GM23248 (cell line): Measurements from ENCODE around the gene FOXE3. TPM values are rescaled to one million over a fixed set of nuclear protein-coding genes. Genes with fewer than 3 reads are reported as not detected.

Experiments used
- DNase-seq: peaks from one replicate; pipeline ENCODE4 v3.0.0-alpha.2; 2015
- H2AFZ ChIP-seq: fragments of 200-600 bp; sonication (generic); 2 replicates; pipeline ENCODE4 v1.6.1; 2016; ENCODE audit warnings: antibody characterized with exemption
- H3F3A ChIP-seq: fragments of 200-600 bp; sonication (generic); 2 replicates; pipeline ENCODE4 v1.6.1; 2016; ENCODE audit warnings: mild to moderate bottlenecking, antibody characterized with exemption, mixed run types; ENCODE audit not compliant: insufficient read depth
- H3K27ac ChIP-seq: fragments of 200-600 bp; sonication (generic); 2 replicates; pipeline ENCODE4 v1.5.1; 2016; ENCODE audit warnings: mild to moderate bottlenecking
- H3K27me3 ChIP-seq: fragments of 200-600 bp; sonication (generic); replicated peaks from 2 replicates; pipeline ENCODE4 v1.6.1; 2016; ENCODE audit warnings: mild to moderate bottlenecking; ENCODE audit not compliant: insufficient read depth
- H3K36me3 ChIP-seq: fragments of 200-600 bp; sonication (generic); 2 replicates; pipeline ENCODE4 v1.6.1; 2016; ENCODE audit warnings: low read depth, mild to moderate bottlenecking
- H3K4me1 ChIP-seq: fragments of 200-600 bp; sonication (generic); 2 replicates; pipeline ENCODE4 v1.6.1; 2016; ENCODE audit warnings: mild to moderate bottlenecking; ENCODE audit not compliant: insufficient read depth
- H3K4me2 ChIP-seq: fragments of 200-600 bp; sonication (generic); one replicate; pipeline ENCODE4 v1.6.1; 2016; ENCODE audit warnings: mild to moderate bottlenecking; ENCODE audit not compliant: unreplicated experiment
- H3K4me3 ChIP-seq: fragments of 200-600 bp; sonication (generic); 2 replicates; pipeline ENCODE4 v1.5.1; 2016; ENCODE audit warnings: mild to moderate bottlenecking
- H3K79me2 ChIP-seq: fragments of 200-600 bp; sonication (generic); 2 replicates; pipeline ENCODE4 v1.6.1; 2016; ENCODE audit warnings: mild to moderate bottlenecking; ENCODE audit not compliant: insufficient read depth
- H3K9ac ChIP-seq: fragments of 200-600 bp; sonication (generic); 2 replicates; pipeline ENCODE4 v1.6.1; 2016; ENCODE audit warnings: mild to moderate bottlenecking
- H3K9me2 ChIP-seq: fragments of 200-600 bp; sonication (generic); 2 replicates; pipeline ENCODE4 v1.6.1; 2016; ENCODE audit warnings: mixed run types, mild to moderate bottlenecking, moderate library complexity; ENCODE audit not compliant: insufficient read depth
- H3K9me3 ChIP-seq: fragments of 200-600 bp; sonication (generic); one replicate; pipeline ENCODE4 v1.6.1; 2017; ENCODE audit warnings: low read depth
- H4K20me1 ChIP-seq: fragments of 200-600 bp; sonication (generic); 2 replicates; pipeline ENCODE4 v1.6.0; 2016; ENCODE audit not compliant: insufficient read depth
- EZH2 ChIP-seq: fragments of 200-600 bp; sonication (generic); IDR thresholded peaks from 2 replicates; pipeline ENCODE4 v1.6.1; 2018; ENCODE audit warnings: antibody characterized with exemption, mild to moderate bottlenecking; ENCODE audit not compliant: insufficient read depth, poor library complexity, severe bottlenecking
- EZH2phosphoT487 ChIP-seq: fragments of 200-600 bp; sonication (generic); IDR thresholded peaks from 2 replicates; pipeline ENCODE4 v1.6.1; 2018; ENCODE audit warnings: antibody characterized with exemption, moderate library complexity, mild to moderate bottlenecking, low read depth; ENCODE audit not compliant: insufficient read depth
- WGBS, 2 experiments: methylation state at CpG; one replicate each; pipeline ENCODE4 v1.1.6; 2015 to 2017; ENCODE audit warnings: low lambda C conversion rate in 2 of 2, low coverage in 1 of 2; ENCODE audit errors: missing lambda C conversion rate in 2 of 2; 5-methylcytosine and 5-hydroxymethylcytosine counted together
- in situ Hi-C: fragments of 300-500 bp; cut with MboI; formaldehyde crosslinking; loops from 2 replicates; pipeline ENCODE4 v1.15.0; 2020
- polyA plus RNA-seq: library from polyadenylated mRNA; unstranded; fragments of >200 nt; fragmentation: Nextera tagmentation; extraction: Ambion mirVana; gene quantifications from 2 replicates; pipeline ENCODE4 v1.2.1, GENCODE V29; 2016
- total RNA-seq: library from RNA; depleted of rRNA; stranded (reverse); fragments of >200 nt; shearing (Covaris generic); gene quantifications from 2 replicates; pipeline ENCODE4 v1.2.3, GENCODE V29; 2014

FOXE3 gene
- total and polyA plus RNA-seq, 2 experiments from 2014 or later, result not detected

DNA sequence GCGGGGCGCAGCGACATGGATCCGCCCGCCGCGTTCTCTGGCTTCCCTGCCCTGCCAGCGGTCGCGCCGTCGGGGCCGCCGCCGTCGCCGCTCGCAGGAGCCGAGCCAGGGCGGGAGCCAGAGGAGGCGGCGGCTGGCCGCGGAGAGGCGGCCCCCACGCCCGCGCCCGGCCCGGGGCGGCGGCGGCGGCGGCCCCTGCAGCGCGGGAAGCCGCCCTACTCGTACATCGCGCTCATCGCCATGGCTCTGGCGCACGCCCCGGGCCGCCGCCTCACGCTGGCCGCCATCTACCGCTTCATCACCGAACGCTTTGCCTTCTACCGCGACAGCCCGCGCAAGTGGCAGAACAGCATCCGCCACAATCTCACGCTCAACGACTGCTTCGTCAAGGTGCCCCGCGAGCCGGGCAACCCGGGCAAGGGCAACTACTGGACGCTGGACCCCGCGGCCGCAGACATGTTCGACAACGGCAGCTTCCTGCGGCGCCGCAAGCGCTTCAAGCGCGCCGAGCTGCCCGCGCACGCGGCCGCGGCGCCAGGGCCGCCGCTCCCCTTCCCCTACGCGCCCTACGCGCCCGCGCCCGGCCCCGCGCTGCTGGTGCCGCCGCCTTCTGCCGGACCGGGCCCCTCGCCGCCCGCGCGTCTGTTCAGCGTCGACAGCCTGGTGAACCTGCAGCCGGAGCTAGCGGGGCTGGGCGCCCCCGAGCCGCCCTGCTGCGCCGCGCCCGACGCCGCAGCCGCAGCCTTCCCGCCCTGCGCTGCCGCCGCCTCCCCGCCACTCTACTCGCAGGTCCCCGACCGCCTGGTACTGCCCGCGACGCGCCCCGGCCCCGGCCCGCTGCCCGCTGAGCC, 459 bp downstream of the FOXE3 start:
- H2AFZ ChIP-seq, result no peak overlapping the region; the same call in 1 of the 2 replicates
- no peaks in the 10 kb centered on the region for H3K36me3 ChIP-seq
- 5% methylated on average over 45 to 85 of the region's 134 CpGs for WGBS, 2 experiments
- peaks cover 5% of the 10 kb centered on the region for H3K4me1 ChIP-seq
- H3F3A ChIP-seq, result peaks cover 3% of the 10 kb centered on the region; the same call in 1 of the 2 replicates
- peak; percentile 45 for DNase-seq
- peak overlapping the region; percentile 60 for H3K4me3 ChIP-seq
- H3K9me3 ChIP-seq, result no peaks in the 10 kb centered on the region
- no peaks in the 10 kb centered on the region for H4K20me1 ChIP-seq
- TF ChIP-seq EZH2phosphoT487 (no peak), EZH2 (no peak)
- H3K79me2 ChIP-seq, result no peaks in the 10 kb centered on the region
- peak overlapping the region; percentile 73 for H3K4me2 ChIP-seq
- H3K9ac ChIP-seq, result no peak overlapping the region
- H3K27me3 ChIP-seq, result no peaks in the 10 kb centered on the region; the same call in 1 of the 2 replicates
- H3K27ac ChIP-seq, result no peak overlapping the region
- in situ Hi-C loops, result no loop called here
- no peaks in the 10 kb centered on the region for H3K9me2 ChIP-seq

- Histone ChIP-seq H3K4me3 (no peak overlapping the region), H3K79me2 (no peaks in the 10 kb centered on the region), H3K4me1 (no peaks in the 10 kb centered on the region), H3K36me3 (no peaks in the 10 kb centered on the region), H3F3A (no peaks in the 10 kb centered on the region), H3K27ac (no peak overlapping the region), H2AFZ (no peak overlapping the region), H3K9ac (no peak overlapping the region), H4K20me1 (no peaks in the 10 kb centered on the region), H3K9me3 (no peaks in the 10 kb centered on the region), H3K9me2 (no peaks in the 10 kb centered on the region), H3K4me2 (no peak overlapping the region), H3K27me3 (no peaks in the 10 kb centered on the region; the same call in 1 of the 2 replicates)
- no peak for DNase-seq
- WGBS, 2 experiments, result 75 to 77% methylated on average over 21 to 22 of the region's 39 CpGs
- TF ChIP-seq EZH2phosphoT487 (no peak), EZH2 (no peak)
- in situ Hi-C loops, result no loop called here
Measured at GRCh38 chr1:47417170-47418044, 1.3 kb downstream of the FOXE3 start.

DNA sequence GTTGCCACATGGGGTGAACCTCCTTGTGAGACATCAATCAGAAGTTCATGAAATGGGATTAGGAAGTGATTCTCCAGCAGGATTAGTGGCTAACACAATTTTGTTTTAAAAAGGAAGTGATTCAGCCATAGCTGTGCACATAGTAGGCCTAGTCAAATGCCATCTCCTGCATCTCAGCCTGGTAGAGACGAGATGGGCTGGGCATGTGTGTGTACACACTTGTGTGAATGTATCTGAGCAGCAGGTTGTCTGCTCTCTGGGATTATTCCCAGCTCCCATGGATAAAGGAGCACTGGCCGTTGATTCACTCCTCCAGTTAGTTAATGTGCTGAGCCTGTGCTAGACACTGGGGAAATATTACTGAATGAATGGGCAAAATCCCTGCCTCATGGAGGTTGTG, 2.0 kb downstream of the FOXE3 start:
- H3K4me1 ChIP-seq, result no peaks in the 10 kb centered on the region
- H3K27me3 ChIP-seq, result no peaks in the 10 kb centered on the region; the same call in 1 of the 2 replicates
- H3F3A ChIP-seq, result no peaks in the 10 kb centered on the region
- no peaks in the 10 kb centered on the region for H3K36me3 ChIP-seq
- no peaks in the 10 kb centered on the region for H4K20me1 ChIP-seq
- H3K9me3 ChIP-seq, result no peaks in the 10 kb centered on the region
- TF ChIP-seq EZH2phosphoT487 (no peak), EZH2 (no peak)
- H3K9ac ChIP-seq, result no peak overlapping the region
- no peak overlapping the region for H3K27ac ChIP-seq
- WGBS, 2 experiments, result 41 to 62% methylated on average over 2 of the region's 2 CpGs
- DNase-seq, result no peak
- H3K9me2 ChIP-seq, result no peaks in the 10 kb centered on the region
- no peak overlapping the region for H2AFZ ChIP-seq
- H3K79me2 ChIP-seq, result no peaks in the 10 kb centered on the region
- H3K4me2 ChIP-seq, result no peak overlapping the region
- in situ Hi-C loops, result no loop called here
- no peak overlapping the region for H3K4me3 ChIP-seq

DNA sequence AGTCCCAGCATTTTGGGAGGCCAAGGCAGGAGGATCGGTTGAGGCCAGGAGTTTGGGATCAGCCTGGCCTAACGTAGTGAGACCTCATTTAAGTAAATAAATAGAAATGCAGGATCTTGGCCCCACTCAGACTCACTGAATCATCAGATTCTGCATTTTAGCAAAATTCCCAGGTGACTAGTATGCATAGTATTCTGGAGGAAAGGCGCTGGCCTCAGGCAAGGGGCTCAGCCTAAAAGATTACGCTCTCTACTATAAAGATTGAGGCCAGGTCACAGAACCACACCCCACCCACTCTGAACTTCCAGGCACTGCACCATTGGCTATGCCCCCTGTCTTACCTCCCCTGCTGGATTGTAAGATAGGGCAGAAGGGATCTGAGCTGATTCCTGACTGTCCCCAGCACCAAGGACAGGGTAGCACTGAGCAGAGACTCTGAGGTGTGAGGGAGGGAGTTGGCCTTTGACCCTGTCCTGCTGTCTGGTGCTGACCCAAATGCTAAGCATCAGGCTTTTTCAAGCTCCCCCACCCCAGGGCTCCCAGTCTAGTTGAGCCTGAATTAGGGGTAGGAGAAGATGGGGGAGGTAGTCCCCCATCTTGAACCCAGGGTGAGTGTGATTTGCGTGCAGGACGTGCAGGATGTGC, 2.7 kb downstream of the FOXE3 start:
- in situ Hi-C loops, result no loop called here
- no peak overlapping the region for H3K9ac ChIP-seq
- H3K27ac ChIP-seq, result no peak overlapping the region
- TF ChIP-seq EZH2 (no peak), EZH2phosphoT487 (no peak)
- H3K79me2 ChIP-seq, result no peaks in the 10 kb centered on the region
- no peaks in the 10 kb centered on the region for H3K9me2 ChIP-seq
- H3K27me3 ChIP-seq, result no peaks in the 10 kb centered on the region; the same call in 1 of the 2 replicates
- no peaks in the 10 kb centered on the region for H3K4me1 ChIP-seq
- H3K9me3 ChIP-seq, result no peaks in the 10 kb centered on the region
- WGBS, 2 experiments, result 93% methylated on average over 6 of the region's 6 CpGs
- H3K4me2 ChIP-seq, result no peak overlapping the region
- DNase-seq, result no peak
- no peak overlapping the region for H3K4me3 ChIP-seq
- H3F3A ChIP-seq, result no peaks in the 10 kb centered on the region
- H3K36me3 ChIP-seq, result no peaks in the 10 kb centered on the region
- no peak overlapping the region for H2AFZ ChIP-seq
- H4K20me1 ChIP-seq, result no peaks in the 10 kb centered on the region
